ENCODE results near the gene TRPM1.

DNA sequence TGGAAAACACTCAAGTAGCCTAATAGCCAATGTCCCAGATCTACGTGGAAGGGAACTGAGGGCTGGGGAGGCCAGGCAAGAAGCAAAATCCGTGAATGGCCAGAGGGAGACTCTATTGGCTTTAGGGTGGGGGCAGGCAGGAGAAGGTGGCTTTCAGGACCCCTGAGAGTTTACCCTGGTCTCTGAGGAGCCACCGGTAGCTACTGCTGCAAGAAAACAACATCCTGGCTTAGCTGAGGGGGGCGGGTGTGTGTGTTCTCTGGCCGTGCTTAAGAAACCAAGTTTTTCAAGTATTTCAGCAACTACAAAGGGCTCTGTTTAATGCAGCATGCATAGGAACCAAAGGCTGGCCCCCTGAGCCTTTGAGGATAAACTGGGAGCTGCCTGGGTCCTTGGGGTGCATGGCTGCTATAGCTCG, 47.6 kb upstream of the TRPM1 start:
- TF ChIP-seq, protein P1, sequence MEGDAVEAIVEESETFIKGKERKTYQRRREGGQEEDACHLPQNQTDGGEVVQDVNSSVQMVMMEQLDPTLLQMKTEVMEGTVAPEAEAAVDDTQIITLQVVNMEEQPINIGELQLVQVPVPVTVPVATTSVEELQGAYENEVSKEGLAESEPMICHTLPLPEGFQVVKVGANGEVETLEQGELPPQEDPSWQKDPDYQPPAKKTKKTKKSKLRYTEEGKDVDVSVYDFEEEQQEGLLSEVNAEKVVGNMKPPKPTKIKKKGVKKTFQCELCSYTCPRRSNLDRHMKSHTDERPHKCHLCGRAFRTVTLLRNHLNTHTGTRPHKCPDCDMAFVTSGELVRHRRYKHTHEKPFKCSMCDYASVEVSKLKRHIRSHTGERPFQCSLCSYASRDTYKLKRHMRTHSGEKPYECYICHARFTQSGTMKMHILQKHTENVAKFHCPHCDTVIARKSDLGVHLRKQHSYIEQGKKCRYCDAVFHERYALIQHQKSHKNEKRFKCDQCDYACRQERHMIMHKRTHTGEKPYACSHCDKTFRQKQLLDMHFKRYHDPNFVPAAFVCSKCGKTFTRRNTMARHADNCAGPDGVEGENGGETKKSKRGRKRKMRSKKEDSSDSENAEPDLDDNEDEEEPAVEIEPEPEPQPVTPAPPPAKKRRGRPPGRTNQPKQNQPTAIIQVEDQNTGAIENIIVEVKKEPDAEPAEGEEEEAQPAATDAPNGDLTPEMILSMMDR (IDR thresholded peaks at IDR 0.05; ENCODE audit: insufficient read depth, low read depth, low read length) = no peak
- no peak for TF ChIP-seq EZH2 (IDR thresholded peaks at IDR 0.05; ENCODE audit: insufficient read depth, low read length)

All from astrocyte (in vitro differentiated cells and primary cell).